K562 treated with DMSO at 1 percent for 48 hours (cell line): ENCODE data around the gene MAT1A. TPM values are rescaled to one million over a fixed set of nuclear protein-coding genes. Genes with fewer than 3 reads are reported as not detected.

Source experiments
- total RNA-seq: library from RNA; unstranded; fragments of 300-600 nt; gene quantifications from 2 replicates; pipeline ENCODE4 v1.2.3, GENCODE V29; 2022; ENCODE audit warnings: low replicate concordance; ENCODE audit errors: extremely low read depth

Gene MAT1A
- not detected in 2 replicates for total RNA-seq

DNA sequence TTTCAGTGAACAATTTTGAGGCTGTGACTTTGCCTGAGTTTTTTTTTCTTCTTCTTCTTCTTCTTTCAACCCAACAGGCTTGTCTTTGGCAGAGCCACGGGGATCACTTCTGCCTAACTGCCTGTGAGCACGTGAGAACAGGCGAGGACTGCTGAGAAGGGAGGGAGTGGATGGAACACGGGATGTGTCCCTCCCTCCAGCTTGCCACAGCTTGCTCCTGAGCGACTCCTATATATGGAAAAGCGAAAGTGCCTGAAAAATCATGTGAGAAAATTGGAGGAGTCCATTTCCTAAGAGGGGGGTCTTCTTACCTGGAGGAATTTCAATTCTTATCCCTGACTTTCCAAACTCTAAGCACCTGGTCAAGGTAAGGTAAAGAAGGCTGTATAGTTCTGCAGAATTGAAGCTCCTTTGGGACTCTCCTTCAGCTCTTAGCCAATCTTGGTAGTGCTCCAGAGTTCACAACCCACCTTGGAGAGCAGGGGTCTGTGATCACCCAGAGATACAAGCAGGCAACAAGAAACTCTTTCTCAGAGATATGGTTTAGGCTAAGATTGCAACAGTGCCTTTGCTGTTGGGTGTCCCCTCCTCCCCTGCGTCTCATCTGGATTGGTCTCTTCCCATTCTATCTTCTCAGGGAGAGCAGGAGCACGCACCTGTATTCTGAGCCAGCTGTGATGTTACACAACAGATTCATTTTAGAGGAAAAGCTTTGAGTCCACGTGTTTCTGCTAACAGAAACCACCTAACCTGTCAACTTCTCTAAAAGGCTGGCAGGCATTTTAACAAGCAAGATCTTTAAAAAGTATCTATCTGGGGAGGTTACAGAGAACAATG lies at the start of gene MAT1A:
MAT1A (minus strand) TSS at position 208 of the 837 bp plus-strand sequence. CDS start 235 bp downstream, outside the sequence.

Other genes starting within 250 kb of the MAT1A start
- not detected in 2 replicates for gene TMEM254, start 211.0 kb downstream of the MAT1A start, total RNA-seq
- gene PLAC9, start 156.9 kb downstream of the MAT1A start, total RNA-seq = not detected in 2 replicates
- 1,565 TPM in 1 of 2 replicates, not detected in the other for gene ANXA11, start 84.1 kb downstream of the MAT1A start, total RNA-seq
- not detected in 2 replicates for gene DYDC1, start 67.1 kb upstream of the MAT1A start, total RNA-seq
- gene DYDC2, start 67.1 kb upstream of the MAT1A start, total RNA-seq = not detected in 2 replicates
- gene PRXL2A, start 118.9 kb upstream of the MAT1A start, total RNA-seq = not detected in 2 replicates
- gene TSPAN14, start 164.7 kb upstream of the MAT1A start, total RNA-seq = not detected in 2 replicates
- not detected in 2 replicates for gene SH2D4B, start 248.2 kb upstream of the MAT1A start, total RNA-seq